Right lobe of liver (tissue), 4 donors: ENCODE measurements around the gene ZC3H11A.

Experiments
- POLR2A ChIP-seq: fragments of 450-650 bp; IDR thresholded peaks from one replicate; pipeline ENCODE4 v1.6.1; 2017; ENCODE audit warnings: antibody characterized with exemption, mild to moderate bottlenecking
- TF ChIP-seq, protein P1 (sequence below), 4 donors: fragments of 200-600 bp in 3 of 4; fragments of 450-650 bp in 1 of 4; IDR thresholded peaks; one replicate each; pipeline versions ENCODE4 v1.5.1 to v1.8.0; 2016 to 2022; ENCODE audit warnings: antibody characterized with exemption in 4 of 4, mild to moderate bottlenecking in 2 of 4
- donor health status: DM: no; HTN: no; CAD: no.
- donor health status: DM: no; HTN: no; CAD: no.
- donor health status: DM: no; HTN: yes; CAD: no.

DNA sequence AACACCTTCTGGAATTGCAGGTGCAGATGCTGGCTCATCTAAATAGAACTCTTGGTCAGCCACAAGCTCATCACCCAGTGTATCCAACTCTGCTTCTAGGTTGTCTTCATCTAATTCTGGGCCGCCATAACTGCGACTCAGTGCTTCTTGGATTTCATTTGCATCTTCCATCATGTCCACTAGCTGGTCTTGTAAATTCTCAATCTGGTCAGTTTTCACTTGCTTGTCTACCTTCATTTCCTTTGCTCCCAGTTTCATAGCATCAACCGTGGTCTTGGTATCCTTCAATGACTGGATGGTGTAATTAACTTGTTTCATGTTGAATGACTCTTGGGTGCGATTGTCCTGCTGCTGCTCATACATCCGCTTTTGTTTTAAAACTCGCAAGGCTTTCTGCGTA, 10.3 kb downstream of the ZC3H11A start:
- TF ChIP-seq, protein P1, sequence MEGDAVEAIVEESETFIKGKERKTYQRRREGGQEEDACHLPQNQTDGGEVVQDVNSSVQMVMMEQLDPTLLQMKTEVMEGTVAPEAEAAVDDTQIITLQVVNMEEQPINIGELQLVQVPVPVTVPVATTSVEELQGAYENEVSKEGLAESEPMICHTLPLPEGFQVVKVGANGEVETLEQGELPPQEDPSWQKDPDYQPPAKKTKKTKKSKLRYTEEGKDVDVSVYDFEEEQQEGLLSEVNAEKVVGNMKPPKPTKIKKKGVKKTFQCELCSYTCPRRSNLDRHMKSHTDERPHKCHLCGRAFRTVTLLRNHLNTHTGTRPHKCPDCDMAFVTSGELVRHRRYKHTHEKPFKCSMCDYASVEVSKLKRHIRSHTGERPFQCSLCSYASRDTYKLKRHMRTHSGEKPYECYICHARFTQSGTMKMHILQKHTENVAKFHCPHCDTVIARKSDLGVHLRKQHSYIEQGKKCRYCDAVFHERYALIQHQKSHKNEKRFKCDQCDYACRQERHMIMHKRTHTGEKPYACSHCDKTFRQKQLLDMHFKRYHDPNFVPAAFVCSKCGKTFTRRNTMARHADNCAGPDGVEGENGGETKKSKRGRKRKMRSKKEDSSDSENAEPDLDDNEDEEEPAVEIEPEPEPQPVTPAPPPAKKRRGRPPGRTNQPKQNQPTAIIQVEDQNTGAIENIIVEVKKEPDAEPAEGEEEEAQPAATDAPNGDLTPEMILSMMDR (IDR thresholded peaks at IDR 0.05): no peak
- no peak for TF ChIP-seq POLR2A
